OCI-LY7 (cell line): Measurements from ENCODE around the gene SLC35G3. TPM values are rescaled to one million over a fixed set of nuclear protein-coding genes. Genes with fewer than 3 reads are reported as not detected.

Experiments used
- BruUV-seq: library from RNA; stranded (reverse); fragments of 400-500 nt; replicated peaks from 2 replicates; lab custom pipeline; 2021; lab: Mats Ljungman, UMichigan
- CTCF ChIA-PET: fragments of 300-600 bp; sonication (Branson Sonifier 250); formaldehyde crosslinking; loops from one replicate; lab custom pipeline; 2022; ENCODE audit warnings: antibody characterized with exemption; ENCODE audit not compliant: unreplicated experiment; lab: Charles Lee
- POLR2A ChIA-PET: fragments of 300-600 bp; sonication (Branson Sonifier 250); formaldehyde crosslinking; loops from one replicate; lab custom pipeline; 2022; ENCODE audit warnings: antibody characterized with exemption; lab: Charles Lee
- DNase-seq: peaks from one replicate; pipeline ENCODE4 v3.0.0-alpha.2; 2015; ENCODE audit warnings: low spot score
- H2AFZ ChIP-seq: fragments of 200-600 bp; sonication (generic), shearing (Covaris generic); 2 replicates; pipeline ENCODE4 v1.6.1; 2014; ENCODE audit warnings: mild to moderate bottlenecking, antibody characterized with exemption, low read length, moderate library complexity
- H3K27ac ChIP-seq: fragments of 200-600 bp; sonication (generic); 2 replicates; pipeline ENCODE4 v1.5.1; 2014; ENCODE audit warnings: mixed run types, low read depth, mild to moderate bottlenecking, moderate library complexity, low read length, inconsistent platforms; ENCODE audit not compliant: poor library complexity, severe bottlenecking
- H3K36me3 ChIP-seq: fragments of 200-600 bp; sonication (generic); 2 replicates; pipeline ENCODE4 v1.6.1; 2014; ENCODE audit warnings: mild to moderate bottlenecking, antibody characterized with exemption, low read length, moderate library complexity, mixed read lengths; ENCODE audit not compliant: insufficient read depth
- H3K4me1 ChIP-seq: fragments of 200-600 bp; sonication (generic); 2 replicates; pipeline ENCODE4 v1.5.1; 2014; ENCODE audit warnings: mild to moderate bottlenecking, low read length; ENCODE audit not compliant: insufficient read depth, poor library complexity, severe bottlenecking
- H3K4me2 ChIP-seq: fragments of 200-600 bp; sonication (generic); 2 replicates; pipeline ENCODE4 v1.6.1; 2014; ENCODE audit warnings: mild to moderate bottlenecking, low read length
- H3K4me3 ChIP-seq: fragments of 200-600 bp; sonication (generic); 2 replicates; pipeline ENCODE4 v1.5.1; 2014; ENCODE audit warnings: mild to moderate bottlenecking, low read depth, low read length; ENCODE audit not compliant: poor library complexity, severe bottlenecking
- H3K79me2 ChIP-seq: fragments of 200-600 bp; sonication (generic); 2 replicates; pipeline ENCODE4 v1.6.1; 2016; ENCODE audit warnings: low read depth, mild to moderate bottlenecking, low read length, moderate library complexity, mixed read lengths; ENCODE audit not compliant: insufficient read depth
- H3K9me2 ChIP-seq: fragments of 200-600 bp; sonication (generic); 2 replicates; pipeline ENCODE4 v1.6.1; 2016; ENCODE audit warnings: mild to moderate bottlenecking, low read length, mixed read lengths; ENCODE audit not compliant: insufficient read depth
- H3K9me3 ChIP-seq: fragments of 200-600 bp; sonication (generic); 2 replicates; pipeline ENCODE4 v1.6.1; 2014; ENCODE audit warnings: mild to moderate bottlenecking, mixed run types, low read length, mixed read lengths
- H4K20me1 ChIP-seq: fragments of 200-600 bp; sonication (generic); 2 replicates; pipeline ENCODE4 v1.6.1; 2014; ENCODE audit warnings: mild to moderate bottlenecking, antibody characterized with exemption, low read length, moderate library complexity, mixed read lengths; ENCODE audit not compliant: insufficient read depth
- CTCF ChIP-seq: fragments of 200-600 bp; sonication (generic); conservative IDR thresholded peaks from 2 replicates; pipeline ENCODE4 v1.5.1; 2014; ENCODE audit warnings: mild to moderate bottlenecking, antibody characterized with exemption, low read length, moderate library complexity, mixed read lengths
- EZH2phosphoT487 ChIP-seq: fragments of 200-600 bp; sonication (generic); IDR thresholded peaks from 2 replicates; pipeline ENCODE4 v1.6.1; 2018; ENCODE audit warnings: low read depth, borderline replicate concordance, mild to moderate bottlenecking, mixed run types, antibody characterized with exemption, low read length, moderate library complexity, mixed read lengths
- intact Hi-C: fragments of 100-400 bp; cut with micrococcal nuclease; formaldehyde crosslinking; loops from one replicate; pipeline ENCODE4 v1.10.0; 2022; ENCODE audit not compliant: unreplicated experiment
- total RNA-seq, 2 experiments: library from RNA; depleted of rRNA in 1 of 2; stranded (reverse); fragments of >200 nt in 1 of 2; shearing (Covaris generic) in 1 of 2; gene quantifications; 2 replicates each; pipeline ENCODE4 v1.2.3, GENCODE V29; 2014 to 2022

SLC35G3 gene
- total RNA-seq, 2 experiments from 2014 or later: not detected

GRCh38 chr17:35218915-35219314 lies 24.7 kb upstream of the SLC35G3 start:
- Histone ChIP-seq H3K79me2 (no peaks in the 10 kb centered on the region), H2AFZ (no peak overlapping the region), H4K20me1 (no peaks in the 10 kb centered on the region), H3K9me3 (no peaks in the 10 kb centered on the region), H3K4me3 (no peak overlapping the region), H3K27ac (no peak overlapping the region), H3K4me1 (no peaks in the 10 kb centered on the region), H3K9me2 (no peaks in the 10 kb centered on the region), H3K36me3 (no peaks in the 10 kb centered on the region), H3K4me2 (no peak overlapping the region)
- BruUV-seq: no TSS peak
- POLR2A ChIA-PET: no interaction called here
- TF ChIP-seq CTCF: no peak
- TF ChIP-seq EZH2phosphoT487: no peak
- no peak for DNase-seq
- intact Hi-C loops: no loop called here
- CTCF ChIA-PET: no interaction called here

GRCh38 chr17:35217107-35217506 lies 22.9 kb upstream of the SLC35G3 start:
- no peak overlapping the region for H3K4me2 ChIP-seq
- intact Hi-C loops: no loop called here
- H3K9me3 ChIP-seq: no peaks in the 10 kb centered on the region
- H3K4me3 ChIP-seq: no peak overlapping the region
- TF ChIP-seq CTCF (no peak), EZH2phosphoT487 (no peak)
- no peaks in the 10 kb centered on the region for H3K79me2 ChIP-seq
- no peaks in the 10 kb centered on the region for H3K4me1 ChIP-seq
- no TSS peak for BruUV-seq
- H3K27ac ChIP-seq: no peak overlapping the region
- DNase-seq: no peak
- H4K20me1 ChIP-seq: no peaks in the 10 kb centered on the region
- ChIA-PET POLR2A (no interaction called here), CTCF (no interaction called here)
- H3K9me2 ChIP-seq: no peaks in the 10 kb centered on the region
- H2AFZ ChIP-seq: no peak overlapping the region
- no peaks in the 10 kb centered on the region for H3K36me3 ChIP-seq

GRCh38 chr17:35214631-35215273 lies 20.6 kb upstream of the SLC35G3 start:
- intact Hi-C loops: no loop called here
- H3K4me1 ChIP-seq: no peaks in the 10 kb centered on the region
- no peak overlapping the region for H3K4me3 ChIP-seq
- no peak overlapping the region for H2AFZ ChIP-seq
- TF ChIP-seq EZH2phosphoT487 (no peak), CTCF (no peak)
- ChIA-PET POLR2A (no interaction called here), CTCF (no interaction called here)
- DNase-seq: no peak
- H3K36me3 ChIP-seq: no peaks in the 10 kb centered on the region
- no peaks in the 10 kb centered on the region for H4K20me1 ChIP-seq
- no TSS peak for BruUV-seq
- no peaks in the 10 kb centered on the region for H3K9me2 ChIP-seq
- H3K9me3 ChIP-seq: no peaks in the 10 kb centered on the region
- H3K4me2 ChIP-seq: no peak overlapping the region
- no peaks in the 10 kb centered on the region for H3K79me2 ChIP-seq
- no peak overlapping the region for H3K27ac ChIP-seq
